Breast epithelium (tissue), 4 donors: ENCODE measurements around the gene YAF2. TPM values are rescaled to one million over a fixed set of nuclear protein-coding genes. Genes with fewer than 3 reads are reported as not detected.
"Not testable (repeated sequence)": the region's sequence is repeated elsewhere in the genome, so short reads cannot be mapped to it uniquely, and the experiment has no call there.

ENCODE experiments used
- DNase-seq, 2 donors: peaks; one replicate each; pipeline ENCODE4 v3.0.0-alpha.2; 2019; ENCODE audit warnings: low spot score in 2 of 2
- H3K27ac ChIP-seq, 2 donors: fragments of 200-600 bp; sonication (generic) in 1 of 2; one replicate each; pipeline ENCODE4 v1.5.1; 2016 to 2019; ENCODE audit warnings: mild to moderate bottlenecking in 1 of 2
- H3K27me3 ChIP-seq, 2 donors: fragments of 200-600 bp; sonication (generic) in 1 of 2; one replicate each; pipeline versions ENCODE4 v1.5.1 to v1.6.0; 2017 to 2019; ENCODE audit warnings: control low read depth in 1 of 2, mild to moderate bottlenecking in 1 of 2
- H3K36me3 ChIP-seq: fragments of 200-600 bp; one replicate; pipeline ENCODE4 v1.5.1; 2019
- H3K4me1 ChIP-seq, 2 donors: fragments of 200-600 bp; sonication (generic); one replicate each; pipeline ENCODE4 v1.5.1; 2016 to 2019; ENCODE audit warnings: control low read depth in 1 of 2
- H3K4me3 ChIP-seq, 3 donors: fragments of 200-600 bp; sonication (generic); 1 replicate in 2 of 3; 2 replicates in 1 of 3; pipeline ENCODE4 v1.5.1; 2016 to 2019; ENCODE audit warnings: mild to moderate bottlenecking in 3 of 3, moderate library complexity in 2 of 3
- H3K9me3 ChIP-seq, 2 donors: fragments of 200-600 bp; sonication (generic) in 1 of 2; one replicate each; pipeline ENCODE4 v1.5.1; 2016 to 2019; ENCODE audit warnings: control low read depth in 1 of 2
- POLR2A ChIP-seq: fragments of 450-650 bp; IDR thresholded peaks from one replicate; pipeline ENCODE4 v1.6.1; 2016; ENCODE audit warnings: antibody characterized with exemption, mild to moderate bottlenecking, moderate library complexity
- POLR2AphosphoS5 ChIP-seq, 3 donors: sonication (generic); formaldehyde crosslinking; IDR thresholded peaks; one replicate each; pipeline ENCODE4 v1.6.1; 2017; ENCODE audit warnings: antibody characterized with exemption in 3 of 3
- intact Hi-C: fragments of 100-400 bp; cut with DNase I; formaldehyde crosslinking; loops from one replicate; pipeline ENCODE4 v1.15.1; 2023; ENCODE audit warnings: low total_unique reads
- total RNA-seq, 3 donors: library from RNA; depleted of rRNA; stranded (reverse); fragments of >200 nt; gene quantifications; one replicate each; pipeline ENCODE4 v1.1.0, GENCODE V29; 2016
- TF ChIP-seq, protein P1 (sequence below), 3 donors: fragments of 450-650 bp; IDR thresholded peaks; one replicate each; pipeline ENCODE4 v1.5.1; 2016 to 2017; ENCODE audit warnings: antibody characterized with exemption in 3 of 3, mild to moderate bottlenecking in 3 of 3, moderate library complexity in 3 of 3

Gene YAF2
- total RNA-seq, 3 donors from 2014 or later: 32.1 to 43.2 (median 39.4) TPM

- TF ChIP-seq POLR2AphosphoS5 (IDR thresholded peaks at IDR 0.05) (peak in 1 of 3 donors; percentile 48), POLR2A (no peak)
- TF ChIP-seq, protein P1, sequence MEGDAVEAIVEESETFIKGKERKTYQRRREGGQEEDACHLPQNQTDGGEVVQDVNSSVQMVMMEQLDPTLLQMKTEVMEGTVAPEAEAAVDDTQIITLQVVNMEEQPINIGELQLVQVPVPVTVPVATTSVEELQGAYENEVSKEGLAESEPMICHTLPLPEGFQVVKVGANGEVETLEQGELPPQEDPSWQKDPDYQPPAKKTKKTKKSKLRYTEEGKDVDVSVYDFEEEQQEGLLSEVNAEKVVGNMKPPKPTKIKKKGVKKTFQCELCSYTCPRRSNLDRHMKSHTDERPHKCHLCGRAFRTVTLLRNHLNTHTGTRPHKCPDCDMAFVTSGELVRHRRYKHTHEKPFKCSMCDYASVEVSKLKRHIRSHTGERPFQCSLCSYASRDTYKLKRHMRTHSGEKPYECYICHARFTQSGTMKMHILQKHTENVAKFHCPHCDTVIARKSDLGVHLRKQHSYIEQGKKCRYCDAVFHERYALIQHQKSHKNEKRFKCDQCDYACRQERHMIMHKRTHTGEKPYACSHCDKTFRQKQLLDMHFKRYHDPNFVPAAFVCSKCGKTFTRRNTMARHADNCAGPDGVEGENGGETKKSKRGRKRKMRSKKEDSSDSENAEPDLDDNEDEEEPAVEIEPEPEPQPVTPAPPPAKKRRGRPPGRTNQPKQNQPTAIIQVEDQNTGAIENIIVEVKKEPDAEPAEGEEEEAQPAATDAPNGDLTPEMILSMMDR (IDR thresholded peaks at IDR 0.05): peak in 2 of 3 donors; percentile 15 to 32
- intact Hi-C loops: no loop called here
- Histone ChIP-seq H3K36me3 (no peaks in the 10 kb centered on the region), H3K27me3 (no peaks in the 10 kb centered on the region), H3K4me3 (peak overlapping the region; percentile 70 to 99 (median 86)), H3K27ac (peak overlapping the region; percentile 94 to 98), H3K9me3 (no peaks in the 10 kb centered on the region), H3K4me1 (peaks cover 0 to 6% of the 10 kb centered on the region in 2 donors)
- peak; percentile 55 to 75 for DNase-seq
Observed at GRCh38 chr12:42237052-42237852, 796 bp downstream of the YAF2 start.

DNA sequence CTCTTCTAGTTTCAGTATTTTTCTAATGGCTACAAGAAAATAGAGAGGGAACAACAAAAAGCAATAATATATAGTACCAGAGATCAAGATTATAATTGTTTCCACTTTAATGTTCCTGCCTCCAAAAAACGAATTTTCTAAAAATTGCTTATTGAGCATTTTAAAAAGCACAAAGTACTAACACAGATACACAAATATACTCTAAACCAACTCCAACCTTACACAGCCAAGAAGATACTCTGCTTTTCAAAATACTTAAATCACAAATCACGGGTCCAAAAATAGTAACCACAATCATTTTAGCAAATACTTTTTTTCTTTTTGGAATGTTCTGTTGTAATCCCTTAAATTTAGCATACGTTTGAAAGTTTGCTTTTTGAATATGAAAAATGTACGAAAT, 2.0 kb downstream of the YAF2 start:
- no peak for TF ChIP-seq POLR2A
- TF ChIP-seq POLR2AphosphoS5 (IDR thresholded peaks at IDR 0.05): no peak
- TF ChIP-seq, protein P1 (IDR thresholded peaks at IDR 0.05): no peak
- Histone ChIP-seq H3K36me3 (no peaks in the 10 kb centered on the region), H3K4me3 (peak overlapping the region in 2 of 3 donors; percentile 4 to 19), H3K27ac (peak overlapping the region; percentile 34), H3K27me3 (no peaks in the 10 kb centered on the region), H3K4me1 (peaks cover 0 to 6% of the 10 kb centered on the region in 2 donors), H3K9me3 (no peaks in the 10 kb centered on the region)
- intact Hi-C loops: no loop called here
- DNase-seq: no peak

DNA sequence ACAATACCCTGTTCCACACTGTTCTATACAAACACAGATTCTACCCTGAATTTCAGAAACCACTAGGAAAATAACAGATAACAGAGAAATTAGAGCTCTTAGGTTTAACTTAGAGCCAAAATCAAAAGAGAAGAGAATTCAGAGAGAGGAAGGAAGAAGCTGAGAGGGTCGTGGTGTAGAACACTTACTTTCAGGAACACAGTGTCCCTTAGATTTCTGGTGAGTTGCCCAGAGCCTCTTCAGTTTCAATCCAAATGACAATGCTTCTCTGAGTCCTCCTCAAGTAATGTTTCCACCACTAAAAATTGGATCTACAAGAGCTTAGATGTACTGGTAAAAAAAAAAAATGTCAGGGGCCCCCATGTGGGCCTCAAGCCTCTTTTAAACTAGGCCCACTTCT, 2.6 kb downstream of the YAF2 start:
- Histone ChIP-seq H3K36me3 (no peaks in the 10 kb centered on the region), H3K9me3 (no peaks in the 10 kb centered on the region), H3K4me3 (peak overlapping the region in 2 of 3 donors; percentile 4 to 19), H3K27ac (peak overlapping the region; percentile 34), H3K27me3 (no peaks in the 10 kb centered on the region), H3K4me1 (peaks cover 0 to 6% of the 10 kb centered on the region in 2 donors)
- DNase-seq: no peak
- intact Hi-C loops: no loop called here
- no peak for TF ChIP-seq POLR2AphosphoS5 (IDR thresholded peaks at IDR 0.05)
- TF ChIP-seq, protein P1 (IDR thresholded peaks at IDR 0.05): no peak
- no peak for TF ChIP-seq POLR2A

GRCh38 chr12:42234970-42235369, 3.1 kb downstream of the YAF2 start:
- Histone ChIP-seq H3K4me3 (peak overlapping the region in 2 of 3 donors; percentile 4 to 19), H3K36me3 (no peaks in the 10 kb centered on the region), H3K27me3 (no peaks in the 10 kb centered on the region), H3K4me1 (peaks cover 0 to 6% of the 10 kb centered on the region in 2 donors), H3K27ac (no peak overlapping the region), H3K9me3 (no peaks in the 10 kb centered on the region)
- no peak for TF ChIP-seq POLR2AphosphoS5 (IDR thresholded peaks at IDR 0.05)
- no peak for TF ChIP-seq POLR2A
- TF ChIP-seq, protein P1 (IDR thresholded peaks at IDR 0.05): no peak
- intact Hi-C loops: no loop called here
- no peak for DNase-seq

DNA sequence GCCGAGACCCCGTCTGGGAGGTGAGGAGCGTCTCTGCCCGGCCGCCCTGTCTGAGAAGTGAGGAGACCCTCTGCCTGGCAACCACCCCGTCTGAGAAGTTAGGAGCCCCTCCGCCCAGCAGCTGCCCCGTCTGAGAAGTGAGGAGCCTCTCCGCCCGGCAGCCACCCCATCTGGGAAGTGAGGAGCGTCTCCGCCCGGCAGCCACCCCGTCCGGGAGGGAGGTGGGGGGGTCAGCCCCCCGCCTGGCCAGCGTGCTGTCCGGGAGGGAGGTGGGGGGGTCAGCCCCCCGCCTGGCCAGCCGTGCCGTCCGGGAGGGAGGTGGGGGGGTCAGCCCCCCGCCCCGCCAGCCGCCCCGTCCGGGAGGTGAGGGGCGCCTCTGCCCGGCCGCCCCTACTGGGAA, 10.5 kb downstream of the YAF2 start:
- intact Hi-C loops, H3K4me1 ChIP-seq, H3K9me3 ChIP-seq: not testable (repeated sequence)

GRCh38 chr12:42224501-42224900, 13.5 kb downstream of the YAF2 start:
- H3K4me1 ChIP-seq, DNase-seq, H3K27me3 ChIP-seq, H3K27ac ChIP-seq, H3K9me3 ChIP-seq, H3K4me3 ChIP-seq, H3K36me3 ChIP-seq, intact Hi-C loops: not testable (repeated sequence)

More for the DNA sequence above, 10.5 kb downstream of the YAF2 start:
- not testable (repeated sequence) for H3K4me3 ChIP-seq, H3K27ac ChIP-seq, H3K27me3 ChIP-seq, H3K36me3 ChIP-seq, DNase-seq
